DOHH2 (cell line): ENCODE results near the gene TBC1D20.

ENCODE experiments used
- H3F3A ChIP-seq: fragments of 200-600 bp; sonication (generic), shearing (Covaris generic); 2 replicates; pipeline ENCODE4 v1.6.0; 2016; ENCODE audit warnings: antibody characterized with exemption, mild to moderate bottlenecking; ENCODE audit not compliant: control insufficient read depth, insufficient read depth
- H3K27ac ChIP-seq: fragments of 200-600 bp; sonication (generic); 2 replicates; pipeline ENCODE4 v1.5.1; 2014; ENCODE audit warnings: low read depth, mild to moderate bottlenecking, low read length, moderate library complexity
- H3K27me3 ChIP-seq: fragments of 200-600 bp; sonication (generic); 2 replicates; pipeline ENCODE4 v1.6.1; 2014; ENCODE audit warnings: mild to moderate bottlenecking, low read length, mixed read lengths; ENCODE audit not compliant: control insufficient read depth
- H3K36me3 ChIP-seq: fragments of 200-600 bp; sonication (generic); 2 replicates; pipeline ENCODE4 v1.6.1; 2014; ENCODE audit warnings: mild to moderate bottlenecking, low read length, moderate library complexity, mixed read lengths; ENCODE audit not compliant: control insufficient read depth
- H3K4me1 ChIP-seq: fragments of 200-600 bp; sonication (generic); 2 replicates; pipeline ENCODE4 v1.6.1; 2014; ENCODE audit warnings: mild to moderate bottlenecking, low read length, mixed read lengths; ENCODE audit not compliant: control insufficient read depth
- H3K4me2 ChIP-seq: fragments of 200-600 bp; sonication (generic); 2 replicates; pipeline ENCODE4 v1.6.0; 2014; ENCODE audit warnings: mild to moderate bottlenecking, low read length, moderate library complexity
- H3K4me3 ChIP-seq: fragments of 200-600 bp; sonication (generic); 2 replicates; pipeline ENCODE4 v1.5.1; 2014; ENCODE audit warnings: mild to moderate bottlenecking, low read length, mixed read lengths
- H3K79me2 ChIP-seq: fragments of 200-600 bp; sonication (generic); 2 replicates; pipeline ENCODE4 v1.6.1; 2014; ENCODE audit warnings: mild to moderate bottlenecking, low read length, mixed read lengths; ENCODE audit not compliant: control insufficient read depth
- H3K9me2 ChIP-seq: fragments of 200-600 bp; sonication (generic); replicated peaks from 2 replicates; pipeline ENCODE4 v1.6.1; 2014; ENCODE audit warnings: mild to moderate bottlenecking, low read length, mixed read lengths; ENCODE audit not compliant: control insufficient read depth
- H3K9me3 ChIP-seq: fragments of 200-600 bp; sonication (generic); 2 replicates; pipeline ENCODE4 v1.6.1; 2014; ENCODE audit warnings: antibody characterized with exemption, low read length, mixed read lengths; ENCODE audit not compliant: control insufficient read depth, insufficient read depth
- H4K20me1 ChIP-seq: fragments of 200-600 bp; sonication (generic); 2 replicates; pipeline ENCODE4 v1.6.0; 2014; ENCODE audit warnings: low read depth, mild to moderate bottlenecking, antibody characterized with exemption, low read length, moderate library complexity; ENCODE audit not compliant: control insufficient read depth, insufficient read depth
- CTCF ChIP-seq: fragments of 200-600 bp; sonication (generic); IDR thresholded peaks from one replicate; pipeline ENCODE4 v1.5.1; 2014; ENCODE audit warnings: antibody characterized with exemption, mild to moderate bottlenecking, low read depth, low read length; ENCODE audit not compliant: poor library complexity, severe bottlenecking
- EZH2phosphoT487 ChIP-seq: fragments of 200-600 bp; sonication (generic); IDR thresholded peaks from 2 replicates; pipeline ENCODE4 v1.6.1; 2017; ENCODE audit warnings: borderline replicate concordance, mild to moderate bottlenecking, antibody characterized with exemption, low read length, moderate library complexity, mixed read lengths

The TBC1D20 gene

GRCh38 chr20:444862-445426 is 17.4 kb downstream of the TBC1D20 start:
- Histone ChIP-seq H3K36me3 (peaks cover 45% of the 10 kb centered on the region), H3F3A (no peaks in the 10 kb centered on the region), H4K20me1 (peaks cover 4% of the 10 kb centered on the region; the same call in 1 of the 2 replicates), H3K4me1 (no peaks in the 10 kb centered on the region), H3K79me2 (peaks cover 10% of the 10 kb centered on the region), H3K27me3 (no peaks in the 10 kb centered on the region), H3K9me2 (no peaks in the 10 kb centered on the region), H3K4me3 (no peak overlapping the region), H3K27ac (no peak overlapping the region), H3K9me3 (no peaks in the 10 kb centered on the region), H3K4me2 (no peak overlapping the region)
- TF ChIP-seq CTCF (no peak), EZH2phosphoT487 (no peak)

DNA sequence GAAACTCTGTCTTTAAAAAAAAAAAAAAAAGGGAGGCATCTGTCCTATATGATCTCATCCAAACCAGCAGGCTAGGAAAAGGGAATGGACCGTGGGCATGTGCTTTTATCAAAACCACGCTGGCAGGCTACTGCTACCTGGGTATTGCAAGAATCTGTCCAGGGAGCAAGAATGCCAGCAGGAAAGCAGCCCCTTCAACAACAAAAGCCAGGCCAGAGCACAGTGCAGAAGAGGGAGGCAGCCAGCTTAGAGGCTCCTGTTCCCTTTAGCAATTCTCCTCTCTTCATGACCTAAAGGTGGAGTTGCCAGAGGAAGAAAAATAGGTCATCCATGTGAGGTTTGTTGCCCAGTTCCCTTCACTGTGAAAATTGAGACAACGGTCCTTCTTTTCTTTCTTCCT is 18.2 kb downstream of the TBC1D20 start:
- Histone ChIP-seq H3K36me3 (peaks cover 53% of the 10 kb centered on the region), H3K27ac (no peak overlapping the region), H3K9me2 (no peaks in the 10 kb centered on the region), H3K4me1 (peaks cover 4% of the 10 kb centered on the region), H3K27me3 (no peaks in the 10 kb centered on the region), H3K79me2 (0 out of 2 replicates have a peak, but pooled peaks cover 3% of the 10 kb centered on the region), H4K20me1 (peaks cover 4% of the 10 kb centered on the region; the same call in 1 of the 2 replicates), H3K9me3 (no peaks in the 10 kb centered on the region), H3K4me2 (no peak overlapping the region), H3F3A (no peaks in the 10 kb centered on the region), H3K4me3 (no peak overlapping the region)
- TF ChIP-seq EZH2phosphoT487 (no peak), CTCF (no peak)

DNA sequence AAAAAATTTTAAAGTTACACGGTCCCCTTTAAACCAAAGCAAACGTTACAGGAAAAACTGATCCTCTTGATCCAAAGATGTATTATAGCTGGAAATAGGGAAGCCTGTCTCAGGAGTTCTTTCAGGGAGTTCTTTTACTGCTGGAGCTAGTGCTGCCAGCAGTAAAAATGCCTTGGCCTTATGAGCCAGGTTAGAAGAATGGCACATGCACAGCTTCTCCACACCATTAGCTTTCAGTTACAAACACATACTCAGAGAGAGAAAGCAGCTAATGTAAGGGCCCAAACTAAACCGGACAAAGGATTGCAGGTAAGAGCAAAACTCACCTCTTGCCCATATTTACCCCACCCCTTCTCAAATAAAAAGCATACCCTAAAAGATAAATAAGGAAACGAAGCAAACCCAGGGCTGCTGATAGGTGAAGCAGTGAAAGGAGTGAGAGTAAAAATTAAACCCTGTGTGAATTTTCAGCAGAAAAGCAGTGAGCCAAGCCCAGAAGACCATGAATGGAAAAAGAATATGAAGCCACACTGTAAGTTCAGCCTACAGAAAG is 19.0 kb downstream of the TBC1D20 start:
- Histone ChIP-seq H3K27ac (no peak overlapping the region), H3F3A (no peaks in the 10 kb centered on the region), H3K9me3 (no peaks in the 10 kb centered on the region), H3K4me1 (peaks cover 12% of the 10 kb centered on the region), H3K27me3 (no peaks in the 10 kb centered on the region), H3K9me2 (no peaks in the 10 kb centered on the region), H3K36me3 (peaks cover 60% of the 10 kb centered on the region), H4K20me1 (peaks cover 4% of the 10 kb centered on the region), H3K4me3 (no peak overlapping the region), H3K79me2 (0 out of 2 replicates have a peak, but pooled peaks cover 3% of the 10 kb centered on the region), H3K4me2 (no peak overlapping the region)
- TF ChIP-seq EZH2phosphoT487 (no peak), CTCF (no peak)
